ENCODE results near the gene KRT17. TPM values are rescaled to one million over a fixed set of nuclear protein-coding genes. Genes with fewer than 3 reads are reported as not detected.
A peak's percentile ranks its signal among the peaks of the same experiment; 100 is the strongest.

Gene KRT17
- total RNA-seq, 2 experiments from 2014 or later = not detected

GRCh38 chr17:41650794-41651624, 26.6 kb upstream of the KRT17 start:
- Histone ChIP-seq H3K4me3 (ENCODE audit: low read length) (no peak overlapping the region), H3K4me1 (ENCODE audit: insufficient read depth, low read length) (peaks cover 15% of the 10 kb centered on the region), H3K36me3 (ENCODE audit: insufficient read depth, low read length) (no peaks in the 10 kb centered on the region), H3K27me3 (ENCODE audit: control insufficient read depth in 1 of 2, insufficient read depth in 2 of 2, low read length in 2 of 2) (no peaks in the 10 kb centered on the region), H3K27ac (ENCODE audit: low read depth in 1 of 2, low read length in 2 of 2) (no peak overlapping the region), H3K9me3 (ENCODE audit: control insufficient read depth in 1 of 2, insufficient read depth in 1 of 2, low read length in 2 of 2) (no peaks in the 10 kb centered on the region)
- TF ChIP-seq, protein P1, sequence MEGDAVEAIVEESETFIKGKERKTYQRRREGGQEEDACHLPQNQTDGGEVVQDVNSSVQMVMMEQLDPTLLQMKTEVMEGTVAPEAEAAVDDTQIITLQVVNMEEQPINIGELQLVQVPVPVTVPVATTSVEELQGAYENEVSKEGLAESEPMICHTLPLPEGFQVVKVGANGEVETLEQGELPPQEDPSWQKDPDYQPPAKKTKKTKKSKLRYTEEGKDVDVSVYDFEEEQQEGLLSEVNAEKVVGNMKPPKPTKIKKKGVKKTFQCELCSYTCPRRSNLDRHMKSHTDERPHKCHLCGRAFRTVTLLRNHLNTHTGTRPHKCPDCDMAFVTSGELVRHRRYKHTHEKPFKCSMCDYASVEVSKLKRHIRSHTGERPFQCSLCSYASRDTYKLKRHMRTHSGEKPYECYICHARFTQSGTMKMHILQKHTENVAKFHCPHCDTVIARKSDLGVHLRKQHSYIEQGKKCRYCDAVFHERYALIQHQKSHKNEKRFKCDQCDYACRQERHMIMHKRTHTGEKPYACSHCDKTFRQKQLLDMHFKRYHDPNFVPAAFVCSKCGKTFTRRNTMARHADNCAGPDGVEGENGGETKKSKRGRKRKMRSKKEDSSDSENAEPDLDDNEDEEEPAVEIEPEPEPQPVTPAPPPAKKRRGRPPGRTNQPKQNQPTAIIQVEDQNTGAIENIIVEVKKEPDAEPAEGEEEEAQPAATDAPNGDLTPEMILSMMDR (IDR thresholded peaks at IDR 0.05) = no peak
- no peaks in the 10 kb centered on the region for H3K9me3 Mint-ChIP-seq
- H3K4me1 Mint-ChIP-seq (ENCODE audit: low read depth) = peaks cover 12% of the 10 kb centered on the region
- ChIA-PET CTCF (interaction anchor here (5.3 to 7.7 kb wide), 2 partner anchors 10 to 16 kb away, joined by 65 to 110 read pairs; no protein-coding TSS in a partner anchor), POLR2A (interaction anchor here (0.7 kb wide), 1 partner anchor 79 kb away, joined by 3 read pairs; the partner anchor contains the start of gene KRT9)
- H3K4me3 Mint-ChIP-seq = no peak overlapping the region
- no peak overlapping the region for H3K27ac Mint-ChIP-seq
- no peaks in the 10 kb centered on the region for H3K36me3 Mint-ChIP-seq (ENCODE audit: low read depth)
- H3K27me3 Mint-ChIP-seq = no peaks in the 10 kb centered on the region
- ATAC-seq (ENCODE audit: poor library complexity) (no peak), DNase-seq (no peak)
- intact Hi-C loops (cut with DNase I, micrococcal nuclease) = no loop called here

DNA sequence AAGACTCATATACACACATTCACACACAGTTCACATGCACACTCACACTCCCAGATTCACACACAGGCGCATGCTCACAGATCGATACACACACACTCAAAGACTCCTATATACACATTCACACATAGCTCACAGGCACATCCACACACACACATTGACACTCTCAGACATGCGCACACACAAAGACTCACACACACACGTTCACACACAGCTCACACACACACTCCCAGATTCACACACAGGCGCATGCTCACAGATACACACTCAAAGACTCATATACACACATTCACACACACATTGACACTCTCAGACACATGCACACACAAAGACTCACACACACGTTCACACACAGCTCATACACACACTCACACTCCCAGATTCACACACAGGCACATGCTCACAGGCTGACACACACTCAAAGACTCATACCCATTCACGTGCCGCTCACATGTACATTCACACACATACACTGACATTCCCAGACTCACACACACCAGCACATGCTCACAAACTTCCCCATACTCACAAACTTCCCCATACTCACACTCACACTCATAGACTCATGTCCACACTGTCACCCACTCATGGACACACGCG, 25.6 kb upstream of the KRT17 start:
- Mint-ChIP-seq H3K4me3 (no peak overlapping the region), H3K27ac (no peak overlapping the region), H3K36me3 (ENCODE audit: low read depth) (no peaks in the 10 kb centered on the region), H3K4me1 (ENCODE audit: low read depth) (peaks cover 12% of the 10 kb centered on the region), H3K9me3 (no peaks in the 10 kb centered on the region), H3K27me3 (no peaks in the 10 kb centered on the region)
- Histone ChIP-seq H3K27me3 (ENCODE audit: control insufficient read depth in 1 of 2, insufficient read depth in 2 of 2, low read length in 2 of 2) (no peaks in the 10 kb centered on the region), H3K9me3 (ENCODE audit: control insufficient read depth in 1 of 2, insufficient read depth in 1 of 2, low read length in 2 of 2) (no peaks in the 10 kb centered on the region), H3K27ac (ENCODE audit: low read depth in 1 of 2, low read length in 2 of 2) (no peak overlapping the region), H3K4me1 (ENCODE audit: insufficient read depth, low read length) (peaks cover 15% of the 10 kb centered on the region), H3K36me3 (ENCODE audit: insufficient read depth, low read length) (no peaks in the 10 kb centered on the region), H3K4me3 (ENCODE audit: low read length) (no peak overlapping the region)
- ChIA-PET CTCF (interaction anchor here (0.9 to 7.7 kb wide), 5 partner anchors 11 to 847 kb away, joined by 3 to 110 read pairs (median 16); no protein-coding TSS in a partner anchor), POLR2A (interaction anchor here (3.0 kb wide), 1 partner anchor 16 kb away, joined by 35 read pairs; no protein-coding TSS in a partner anchor)
- TF ChIP-seq, protein P1 (IDR thresholded peaks at IDR 0.05) = no peak
- ATAC-seq (ENCODE audit: poor library complexity) (no peak), DNase-seq (no peak)
- intact Hi-C loops (cut with DNase I, micrococcal nuclease) = loop anchor here (5.0 kb wide), 3 partner anchors 328 to 848 kb away; no protein-coding TSS in a partner anchor

- ChIA-PET CTCF (interaction anchor here (0.7 to 7.7 kb wide), 23 partner anchors 13 to 1033 kb away, joined by 3 to 110 read pairs (median 7); partner anchors contain the start of gene EIF1), POLR2A (interaction anchor here (1.2 to 3.0 kb wide), 7 partner anchors 14 to 792 kb away, joined by 4 to 35 read pairs (median 5); partner anchors contain the start of gene EIF1)
- Mint-ChIP-seq H3K36me3 (ENCODE audit: low read depth) (no peaks in the 10 kb centered on the region), H3K4me3 (peak overlapping the region; percentile 86), H3K27me3 (no peaks in the 10 kb centered on the region), H3K9me3 (no peaks in the 10 kb centered on the region), H3K4me1 (ENCODE audit: low read depth) (peaks cover 12% of the 10 kb centered on the region), H3K27ac (peak overlapping the region; percentile 50)
- Histone ChIP-seq H3K9me3 (ENCODE audit: control insufficient read depth in 1 of 2, insufficient read depth in 1 of 2, low read length in 2 of 2) (no peaks in the 10 kb centered on the region), H3K36me3 (ENCODE audit: insufficient read depth, low read length) (no peaks in the 10 kb centered on the region), H3K4me1 (ENCODE audit: insufficient read depth, low read length) (peaks cover 15% of the 10 kb centered on the region), H3K27me3 (ENCODE audit: control insufficient read depth in 1 of 2, insufficient read depth in 2 of 2, low read length in 2 of 2) (no peaks in the 10 kb centered on the region), H3K27ac (ENCODE audit: low read depth in 1 of 2, low read length in 2 of 2) (no peak overlapping the region), H3K4me3 (ENCODE audit: low read length) (peak overlapping the region; percentile 67)
- ATAC-seq (ENCODE audit: poor library complexity) (peak; percentile 88), DNase-seq (peak; percentile 70 to 92 (median 82))
- intact Hi-C loops (cut with DNase I, micrococcal nuclease) = loop anchor here (1.0 to 5.0 kb wide), 8 partner anchors 14 to 846 kb away; no protein-coding TSS in a partner anchor
- TF ChIP-seq, protein P1 (IDR thresholded peaks at IDR 0.05) = peak; percentile 81
Observed at GRCh38 chr17:41648411-41649195, 24.2 kb upstream of the KRT17 start.

Data from CD4-positive, alpha-beta T cell (primary cell).